ENCODE data around the gene HMOX2.

GRCh38 chr16:4494746-4495490 lies 18.7 kb downstream of the HMOX2 start:
- TF ChIP-seq CTCF (IDR thresholded peaks at IDR 0.05; ENCODE audit: poor library complexity): no peak
- no peak for TF ChIP-seq EZH2 (IDR thresholded peaks at IDR 0.05; ENCODE audit: borderline replicate concordance)
- TF ChIP-seq EZH2phosphoT487 (IDR thresholded peaks at IDR 0.05; ENCODE audit: low read depth, severe bottlenecking, unreplicated experiment): no peak
